Stimulated activated CD8-positive, alpha-beta memory T cell treated with anti-CD3 and anti-CD28 coated beads, Interleukin-7, amount 100 ng/mL, for 48 hours (primary cell): ENCODE data around the gene LRRC38.
"Not testable (repeated sequence)": the region's sequence is repeated elsewhere in the genome, so short reads cannot be mapped to it uniquely, and the experiment has no call there.

Source experiments
- DNase-seq, 2 donors: peaks; one replicate each; pipeline ENCODE4 v3.0.0-alpha.2; 2020; ENCODE audit warnings: low read depth in 1 of 2; ENCODE audit errors: extremely low read depth in 1 of 2

Gene LRRC38

GRCh38 chr1:13513895-13514546, at the start of gene LRRC38:
Gene LRRC38, minus strand, starts transcription at chr1:13514003. Its CDS starts 410 bp downstream, at chr1:13513593.
- DNase-seq = no peak

- DNase-seq = not testable (repeated sequence)
Measured at GRCh38 chr1:13562981-13563380, 49.2 kb upstream of the LRRC38 start.

- no peak for DNase-seq
Measured at GRCh38 chr1:13560541-13560940, 46.7 kb upstream of the LRRC38 start.

- no peak for DNase-seq
Measured at GRCh38 chr1:13556224-13556764, 42.5 kb upstream of the LRRC38 start.

- no peak for DNase-seq
Measured at GRCh38 chr1:13554798-13555197, 41.0 kb upstream of the LRRC38 start.

- DNase-seq = no peak
Measured at GRCh38 chr1:13550663-13551062, 36.9 kb upstream of the LRRC38 start.

- DNase-seq = no peak
Measured at GRCh38 chr1:13549521-13549920, 35.7 kb upstream of the LRRC38 start.

GRCh38 chr1:13549021-13549420, 35.2 kb upstream of the LRRC38 start:
- no peak for DNase-seq

- DNase-seq = no peak
Measured at GRCh38 chr1:13548281-13548680, 34.5 kb upstream of the LRRC38 start.

- no peak for DNase-seq
Measured at GRCh38 chr1:13546791-13547190, 33.0 kb upstream of the LRRC38 start.

GRCh38 chr1:13544221-13544556, 30.4 kb upstream of the LRRC38 start:
- no peak for DNase-seq

GRCh38 chr1:13543451-13544220, 29.8 kb upstream of the LRRC38 start:
- DNase-seq = no peak

- no peak for DNase-seq
Measured at GRCh38 chr1:13541435-13542215, 27.8 kb upstream of the LRRC38 start.

GRCh38 chr1:13540866-13541265, 27.1 kb upstream of the LRRC38 start:
- no peak for DNase-seq

GRCh38 chr1:13539683-13540082, 25.9 kb upstream of the LRRC38 start:
- DNase-seq = no peak

- DNase-seq = no peak
Measured at GRCh38 chr1:13538832-13539231, 25.0 kb upstream of the LRRC38 start.

GRCh38 chr1:13536571-13536970, 22.8 kb upstream of the LRRC38 start:
- DNase-seq = no peak

- no peak for DNase-seq
Measured at GRCh38 chr1:13535227-13535626, 21.4 kb upstream of the LRRC38 start.

- no peak for DNase-seq
Measured at GRCh38 chr1:13528320-13528719, 14.5 kb upstream of the LRRC38 start.

- no peak for DNase-seq
Measured at GRCh38 chr1:13523780-13524477, 10.1 kb upstream of the LRRC38 start.

GRCh38 chr1:13520985-13521384, 7.2 kb upstream of the LRRC38 start:
- DNase-seq = no peak
